ENCODE data around the gene PCGF5. TPM values are rescaled to one million over a fixed set of nuclear protein-coding genes. Genes with fewer than 3 reads are reported as not detected.

The PCGF5 gene
- total and polyA plus RNA-seq, 10 of the 15 experiments (the other 5 are each of a cell fraction or from before 2014, with no cell fraction given), result 33.2 to 79.7 (median 50.7) TPM

GRCh38 chr10:91190388-91190870, 30.0 kb upstream of the PCGF5 start:
- WGBS (ENCODE audit: insufficient coverage, insufficient replicate concordance, low lambda C conversion rate, missing lambda C conversion rate), result 64% methylated on average over 1 of the region's 1 CpG
- Histone ChIP-seq H3K4me3 (peak overlapping the region; percentile 7; the same call in 1 of the 2 replicates), H3K9ac (ENCODE audit: control insufficient read depth, insufficient read depth, low read length) (no peak overlapping the region), H3K36me3 (ENCODE audit: control insufficient read depth in 2 of 2, insufficient read depth in 2 of 2, low read length in 1 of 2) (no peaks in the 10 kb centered on the region), H3K27ac (ENCODE audit: control insufficient read depth, insufficient read depth) (peak overlapping the region; percentile 27; the same call in 1 of the 2 replicates), H3K4me2 (ENCODE audit: control insufficient read depth, insufficient read depth) (peak overlapping the region; percentile 76), H3K27me3 (replicated peaks in 1 of 2; ENCODE audit: control insufficient read depth in 2 of 2, insufficient read depth in 2 of 2, low read length in 1 of 2) (no peaks in the 10 kb centered on the region), H4K20me1 (ENCODE audit: control insufficient read depth, insufficient read depth) (no peaks in the 10 kb centered on the region), H3K4me1 (ENCODE audit: control insufficient read depth, insufficient read depth, low read length) (peaks cover 21% of the 10 kb centered on the region; the same call in 1 of the 2 replicates), H2AFZ (ENCODE audit: control insufficient read depth, low read depth, low read length) (no peak overlapping the region), H3K79me2 (ENCODE audit: control insufficient read depth, insufficient read depth, low read length) (peaks cover 28% of the 10 kb centered on the region), H3K9me3 (replicated peaks; ENCODE audit: control insufficient read depth, insufficient read depth, low read length) (no peaks in the 10 kb centered on the region; the same call in 2 of the 3 replicates)
- ATAC-seq (peak; percentile 61), DNase-seq (ENCODE audit: low read depth, low spot score) (no peak), FAIRE-seq (no peak)
- ChIA-PET RAD21 (ENCODE audit: unreplicated experiment) (interaction anchor here (0.8 to 3.0 kb wide), 3 partner anchors 11 to 184 kb away, joined by 3 to 12 read pairs (median 3); partner anchors contain the start of gene PCGF5), POLR2A (no interaction called here), SMC1A (ENCODE audit: uncharacterized antibody, unreplicated experiment) (interaction anchor here (0.8 to 1.7 kb wide), 6 partner anchors 10 to 279 kb away, joined by 3 to 7 read pairs (median 4); no protein-coding TSS in a partner anchor), CTCF (interaction anchor here (1.0 to 2.2 kb wide), 4 partner anchors 10 to 61 kb away, joined by 3 to 6 read pairs (median 4); no protein-coding TSS in a partner anchor)
- BruUV-seq (replicated peaks), result no TSS peak
- in situ Hi-C loops (cut with MboI), result no loop called here
- intact Hi-C loops (cut with micrococcal nuclease; ENCODE audit: unreplicated experiment), result no loop called here
- TF ChIP-seq BACH1 (IDR thresholded peaks at IDR 0.05; ENCODE audit: borderline replicate concordance) (no peak), NR2C2 (IDR thresholded peaks at IDR 0.05; ENCODE audit: borderline replicate concordance, control insufficient read depth, insufficient read length, low read depth) (no peak), PKNOX1 (IDR thresholded peaks at IDR 0.05) (peak; percentile 53), GATAD2B (conservative IDR thresholded peaks at IDR 0.05; ENCODE audit: low read depth) (no peak), EED (IDR thresholded peaks at IDR 0.05; ENCODE audit: low read depth) (no peak), ESRRA (IDR thresholded peaks at IDR 0.05; ENCODE audit: low read length) (no peak), FOXM1 (IDR thresholded peaks at IDR 0.05; ENCODE audit: low read depth, low read length) (no peak)

All from GM12878 (cell line).